ENCODE data around the gene CHST11. TPM values are rescaled to one million over a fixed set of nuclear protein-coding genes. Genes with fewer than 3 reads are reported as not detected.

Gene CHST11
- total RNA-seq, 2 donors from 2014 or later = 2.9 to 4.9 TPM

- Histone ChIP-seq H3K9me3 (no peaks in the 10 kb centered on the region), H3K36me3 (no peaks in the 10 kb centered on the region), H3K9ac (ENCODE audit: low read depth in 2 of 2, low read length in 2 of 2) (no peak overlapping the region), H3K27ac (no peak overlapping the region), H3K27me3 (no peaks in the 10 kb centered on the region), H3K4me1 (no peaks in the 10 kb centered on the region), H3K4me3 (no peak overlapping the region)
- intact Hi-C loops (cut with DNase I) = no loop called here
- no peak for TF ChIP-seq CTCF (IDR thresholded peaks at IDR 0.05)
- no peak for DNase-seq
Measured at GRCh38 chr12:104538891-104539462, 82.2 kb downstream of the CHST11 start.

GRCh38 chr12:104544836-104545235, 88.1 kb downstream of the CHST11 start:
- Histone ChIP-seq H3K4me1 (no peaks in the 10 kb centered on the region), H3K4me3 (no peak overlapping the region), H3K27ac (no peak overlapping the region), H3K9ac (ENCODE audit: low read depth in 2 of 2, low read length in 2 of 2) (no peak overlapping the region), H3K9me3 (no peaks in the 10 kb centered on the region), H3K27me3 (no peaks in the 10 kb centered on the region), H3K36me3 (no peaks in the 10 kb centered on the region)
- intact Hi-C loops (cut with DNase I) = no loop called here
- no peak for DNase-seq
- TF ChIP-seq CTCF (IDR thresholded peaks at IDR 0.05) = no peak

GRCh38 chr12:104546575-104546974, 89.8 kb downstream of the CHST11 start:
- no peak overlapping the region for H3K9ac ChIP-seq (ENCODE audit: low read depth in 2 of 2, low read length in 2 of 2)
- DNase-seq = no peak
- intact Hi-C loops (cut with DNase I) = no loop called here
- H3K36me3 ChIP-seq = no peaks in the 10 kb centered on the region
- H3K4me1 ChIP-seq = no peaks in the 10 kb centered on the region
- H3K4me3 ChIP-seq = no peak overlapping the region
- no peaks in the 10 kb centered on the region for H3K9me3 ChIP-seq
- no peak overlapping the region for H3K27ac ChIP-seq
- H3K27me3 ChIP-seq = no peaks in the 10 kb centered on the region
- no peak for TF ChIP-seq CTCF (IDR thresholded peaks at IDR 0.05)

- no peak for TF ChIP-seq CTCF (IDR thresholded peaks at IDR 0.05)
- no peak for DNase-seq
- intact Hi-C loops (cut with DNase I) = no loop called here
- Histone ChIP-seq H3K27ac (no peak overlapping the region), H3K36me3 (no peaks in the 10 kb centered on the region), H3K4me1 (no peaks in the 10 kb centered on the region), H3K27me3 (no peaks in the 10 kb centered on the region), H3K4me3 (no peak overlapping the region), H3K9ac (ENCODE audit: low read depth in 2 of 2, low read length in 2 of 2) (no peak overlapping the region), H3K9me3 (no peaks in the 10 kb centered on the region)
Measured at GRCh38 chr12:104547235-104547634, 90.5 kb downstream of the CHST11 start.

- DNase-seq = no peak
- H3K27ac ChIP-seq = no peak overlapping the region
- H3K27me3 ChIP-seq = no peaks in the 10 kb centered on the region
- no peak for TF ChIP-seq CTCF (IDR thresholded peaks at IDR 0.05)
- intact Hi-C loops (cut with DNase I) = no loop called here
- no peak overlapping the region for H3K9ac ChIP-seq (ENCODE audit: low read depth in 2 of 2, low read length in 2 of 2)
- no peaks in the 10 kb centered on the region for H3K36me3 ChIP-seq
- no peak overlapping the region for H3K4me3 ChIP-seq
- H3K4me1 ChIP-seq = no peaks in the 10 kb centered on the region
- H3K9me3 ChIP-seq = no peaks in the 10 kb centered on the region
Measured at GRCh38 chr12:104549815-104550480, 93.2 kb downstream of the CHST11 start.
